MM.1S (cell line): ENCODE results near the gene TAS2R42.

Experiments used
- DNase-seq: peaks from one replicate; pipeline ENCODE4 v3.0.0-alpha.2; 2015
- H2AFZ ChIP-seq: fragments of 300-600 bp; sonication (generic); 2 replicates; pipeline ENCODE4 v1.6.0; 2016; ENCODE audit warnings: antibody characterized with exemption, low read length
- H3F3A ChIP-seq: fragments of 300-600 bp; sonication (generic); 2 replicates; pipeline ENCODE4 v1.6.1; 2016; ENCODE audit warnings: mild to moderate bottlenecking, antibody characterized with exemption, low read length, moderate library complexity, mixed read lengths; ENCODE audit not compliant: insufficient read depth
- H3K27ac ChIP-seq: fragments of 300-600 bp; sonication (generic); 2 replicates; pipeline ENCODE4 v1.5.1; 2016; ENCODE audit warnings: mild to moderate bottlenecking, low read length
- H3K27me3 ChIP-seq: fragments of 300-600 bp; sonication (generic); replicated peaks from 2 replicates; pipeline ENCODE4 v1.6.0; 2016; ENCODE audit warnings: low read length; ENCODE audit not compliant: insufficient read depth
- H3K36me3 ChIP-seq: fragments of 300-600 bp; sonication (generic); replicated peaks from 2 replicates; pipeline ENCODE4 v1.6.1; 2016; ENCODE audit warnings: mild to moderate bottlenecking, low read length, mixed read lengths; ENCODE audit not compliant: insufficient read depth
- H3K4me1 ChIP-seq: fragments of 300-600 bp; sonication (generic); 2 replicates; pipeline ENCODE4 v1.6.1; 2016; ENCODE audit warnings: low read length, mixed read lengths
- H3K4me2 ChIP-seq: fragments of 300-600 bp; sonication (generic); 2 replicates; pipeline ENCODE4 v1.6.0; 2016; ENCODE audit warnings: low read depth, low read length
- H3K4me3 ChIP-seq: fragments of 300-600 bp; sonication (generic); 2 replicates; pipeline ENCODE4 v1.5.1; 2016; ENCODE audit warnings: low read length, mixed read lengths
- H3K79me2 ChIP-seq: fragments of 300-600 bp; sonication (generic); 2 replicates; pipeline ENCODE4 v1.6.1; 2016; ENCODE audit warnings: mixed run types, low read length, mixed read lengths
- H3K9ac ChIP-seq: fragments of 300-600 bp; sonication (generic); 2 replicates; pipeline ENCODE4 v1.6.1; 2016; ENCODE audit warnings: low read length, mixed read lengths
- H3K9me2 ChIP-seq: fragments of 300-600 bp; sonication (generic); replicated peaks from 2 replicates; pipeline ENCODE4 v1.6.1; 2016; ENCODE audit warnings: mild to moderate bottlenecking, low read length, mixed read lengths; ENCODE audit not compliant: insufficient read depth
- H3K9me3 ChIP-seq: fragments of 300-600 bp; sonication (generic); replicated peaks from 2 replicates; pipeline ENCODE4 v1.6.1; 2016; ENCODE audit warnings: mild to moderate bottlenecking, low read length, mixed read lengths; ENCODE audit not compliant: insufficient read depth
- H4K20me1 ChIP-seq: fragments of 300-600 bp; sonication (generic); 2 replicates; pipeline ENCODE4 v1.6.1; 2016; ENCODE audit warnings: mild to moderate bottlenecking, low read length, moderate library complexity, mixed read lengths; ENCODE audit not compliant: insufficient read depth
- EZH2 ChIP-seq: fragments of 300-600 bp; sonication (generic); optimal IDR thresholded peaks from 2 replicates; pipeline ENCODE3; 2017; ENCODE audit warnings: low read depth, mild to moderate bottlenecking, antibody characterized with exemption, low read length, mixed read lengths
- EZH2phosphoT487 ChIP-seq: fragments of 300-600 bp; sonication (generic); IDR thresholded peaks from 2 replicates; pipeline ENCODE4 v1.6.1; 2018; ENCODE audit warnings: antibody characterized with exemption, low read length
- TF ChIP-seq, protein P1 (sequence below): fragments of 300-600 bp; sonication (generic); IDR thresholded peaks from 2 replicates; pipeline ENCODE4 v1.5.1; 2016; ENCODE audit warnings: antibody characterized with exemption, low read length, mixed read lengths

TAS2R42 gene

DNA sequence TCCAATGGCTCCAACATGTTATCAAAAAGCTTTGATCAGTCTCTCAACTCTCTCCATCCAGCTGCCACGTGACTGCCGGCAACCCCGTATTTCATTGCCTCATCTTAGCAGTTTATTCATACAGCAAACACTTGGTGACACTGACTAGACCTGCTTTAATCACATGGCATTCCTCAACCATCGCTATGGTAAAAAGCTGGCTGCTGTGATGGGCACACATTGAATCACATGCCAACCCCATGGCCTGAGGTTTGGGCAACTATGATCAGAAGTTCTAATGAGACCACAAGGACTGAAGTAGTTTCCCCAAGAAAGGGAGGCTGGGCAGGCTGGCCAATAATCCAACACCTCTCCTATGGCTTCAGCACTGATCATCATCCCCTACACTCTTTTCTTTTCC, 40.6 kb upstream of the TAS2R42 start:
- TF ChIP-seq, protein P1, sequence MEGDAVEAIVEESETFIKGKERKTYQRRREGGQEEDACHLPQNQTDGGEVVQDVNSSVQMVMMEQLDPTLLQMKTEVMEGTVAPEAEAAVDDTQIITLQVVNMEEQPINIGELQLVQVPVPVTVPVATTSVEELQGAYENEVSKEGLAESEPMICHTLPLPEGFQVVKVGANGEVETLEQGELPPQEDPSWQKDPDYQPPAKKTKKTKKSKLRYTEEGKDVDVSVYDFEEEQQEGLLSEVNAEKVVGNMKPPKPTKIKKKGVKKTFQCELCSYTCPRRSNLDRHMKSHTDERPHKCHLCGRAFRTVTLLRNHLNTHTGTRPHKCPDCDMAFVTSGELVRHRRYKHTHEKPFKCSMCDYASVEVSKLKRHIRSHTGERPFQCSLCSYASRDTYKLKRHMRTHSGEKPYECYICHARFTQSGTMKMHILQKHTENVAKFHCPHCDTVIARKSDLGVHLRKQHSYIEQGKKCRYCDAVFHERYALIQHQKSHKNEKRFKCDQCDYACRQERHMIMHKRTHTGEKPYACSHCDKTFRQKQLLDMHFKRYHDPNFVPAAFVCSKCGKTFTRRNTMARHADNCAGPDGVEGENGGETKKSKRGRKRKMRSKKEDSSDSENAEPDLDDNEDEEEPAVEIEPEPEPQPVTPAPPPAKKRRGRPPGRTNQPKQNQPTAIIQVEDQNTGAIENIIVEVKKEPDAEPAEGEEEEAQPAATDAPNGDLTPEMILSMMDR = no peak
- no peak for TF ChIP-seq EZH2phosphoT487
- H4K20me1 ChIP-seq = no peaks in the 10 kb centered on the region
- no peak overlapping the region for H3K4me3 ChIP-seq
- H3K4me1 ChIP-seq = no peaks in the 10 kb centered on the region
- no peaks in the 10 kb centered on the region for H3K9me2 ChIP-seq
- H3K27me3 ChIP-seq = no peaks in the 10 kb centered on the region
- no peak for DNase-seq
- no peaks in the 10 kb centered on the region for H3F3A ChIP-seq
- no peaks in the 10 kb centered on the region for H3K36me3 ChIP-seq
- no peaks in the 10 kb centered on the region for H3K79me2 ChIP-seq
- no peak overlapping the region for H3K4me2 ChIP-seq
- no peaks in the 10 kb centered on the region for H3K9me3 ChIP-seq
- no peak overlapping the region for H3K27ac ChIP-seq
- no peak overlapping the region for H2AFZ ChIP-seq
- no peak overlapping the region for H3K9ac ChIP-seq

DNA sequence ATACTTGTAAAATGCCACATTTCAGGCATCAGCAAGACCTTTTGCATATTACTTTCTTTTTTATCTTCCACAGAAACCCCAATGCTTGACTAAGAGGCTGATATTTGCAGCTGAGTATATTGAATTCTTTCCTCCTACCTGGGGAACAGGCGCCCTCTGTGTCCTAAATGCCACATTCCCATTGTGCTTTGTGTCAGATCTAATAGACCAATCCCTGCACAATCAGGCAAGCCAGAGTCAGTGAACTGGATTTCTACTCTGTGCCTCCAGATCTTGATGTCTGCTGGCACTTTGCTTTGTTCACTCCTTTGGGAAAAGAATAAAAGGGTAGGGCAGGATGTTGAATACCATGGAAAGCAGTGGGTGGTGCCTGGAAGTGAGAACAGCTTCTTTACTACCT, 22.4 kb upstream of the TAS2R42 start:
- H3K4me1 ChIP-seq = no peaks in the 10 kb centered on the region
- no peaks in the 10 kb centered on the region for H3K9me2 ChIP-seq
- no peaks in the 10 kb centered on the region for H3K27me3 ChIP-seq
- no peaks in the 10 kb centered on the region for H3K36me3 ChIP-seq
- H2AFZ ChIP-seq = no peak overlapping the region
- no peaks in the 10 kb centered on the region for H3K9me3 ChIP-seq
- H3K79me2 ChIP-seq = no peaks in the 10 kb centered on the region
- H3K9ac ChIP-seq = no peak overlapping the region
- no peak overlapping the region for H3K27ac ChIP-seq
- DNase-seq = no peak
- TF ChIP-seq EZH2phosphoT487 (no peak), EZH2 (no peak)
- TF ChIP-seq, protein P1 = no peak
- no peaks in the 10 kb centered on the region for H4K20me1 ChIP-seq
- H3K4me2 ChIP-seq = no peak overlapping the region
- H3F3A ChIP-seq = no peaks in the 10 kb centered on the region
- no peak overlapping the region for H3K4me3 ChIP-seq

DNA sequence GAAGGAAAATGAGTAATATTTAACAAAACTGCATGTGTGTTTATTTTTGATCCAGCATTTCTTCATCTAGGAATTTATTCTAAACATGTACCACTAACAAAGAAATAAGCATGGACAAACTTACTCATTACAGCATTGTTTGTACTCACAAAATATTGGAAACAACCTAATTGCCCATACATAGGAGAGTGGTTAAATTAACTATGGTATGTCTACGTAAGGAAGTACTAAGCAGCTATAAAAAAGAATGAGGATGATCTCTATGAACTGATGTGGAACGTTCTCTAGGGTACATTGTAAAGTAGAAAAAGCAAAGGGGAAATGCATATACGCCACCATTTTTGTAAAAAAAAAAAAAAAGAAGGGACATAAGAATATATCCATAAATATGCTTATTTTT, 17.4 kb upstream of the TAS2R42 start:
- H3K9me3 ChIP-seq = no peaks in the 10 kb centered on the region
- H3K9me2 ChIP-seq = no peaks in the 10 kb centered on the region
- H3K27me3 ChIP-seq = no peaks in the 10 kb centered on the region
- H3K79me2 ChIP-seq = no peaks in the 10 kb centered on the region
- TF ChIP-seq EZH2phosphoT487 = no peak
- no peak for TF ChIP-seq EZH2
- TF ChIP-seq, protein P1 = no peak
- H4K20me1 ChIP-seq = no peaks in the 10 kb centered on the region
- no peak for DNase-seq
- no peak overlapping the region for H3K27ac ChIP-seq
- H2AFZ ChIP-seq = no peak overlapping the region
- no peaks in the 10 kb centered on the region for H3F3A ChIP-seq
- H3K4me2 ChIP-seq = no peak overlapping the region
- no peak overlapping the region for H3K9ac ChIP-seq
- H3K36me3 ChIP-seq = no peaks in the 10 kb centered on the region
- H3K4me1 ChIP-seq = no peaks in the 10 kb centered on the region
- H3K4me3 ChIP-seq = no peak overlapping the region

DNA sequence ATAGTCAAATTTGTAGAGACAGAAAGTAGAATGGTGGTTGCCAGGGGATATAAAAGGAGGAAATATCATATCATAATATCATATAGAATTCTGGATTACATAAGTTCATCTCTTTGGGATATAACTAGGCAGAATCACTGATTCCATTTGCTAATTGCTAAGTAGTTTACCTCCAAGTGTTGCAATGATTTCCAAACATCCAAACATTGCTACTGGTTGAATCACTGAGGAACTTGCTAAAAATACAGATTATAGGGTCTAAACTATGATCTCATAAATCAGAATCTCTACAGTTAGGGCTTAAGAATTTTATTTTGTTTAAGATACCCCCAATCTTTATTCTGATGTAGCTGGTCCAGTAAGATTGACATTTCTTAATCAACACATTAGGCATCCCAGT, 16.1 kb upstream of the TAS2R42 start:
- H3K4me1 ChIP-seq = no peaks in the 10 kb centered on the region
- H3K27ac ChIP-seq = no peak overlapping the region
- no peaks in the 10 kb centered on the region for H3K36me3 ChIP-seq
- no peaks in the 10 kb centered on the region for H3K27me3 ChIP-seq
- TF ChIP-seq, protein P1 = no peak
- no peak for TF ChIP-seq EZH2
- TF ChIP-seq EZH2phosphoT487 = no peak
- no peaks in the 10 kb centered on the region for H3K79me2 ChIP-seq
- H3F3A ChIP-seq = no peaks in the 10 kb centered on the region
- no peak overlapping the region for H3K9ac ChIP-seq
- no peaks in the 10 kb centered on the region for H3K9me3 ChIP-seq
- no peak overlapping the region for H3K4me3 ChIP-seq
- H4K20me1 ChIP-seq = no peaks in the 10 kb centered on the region
- H3K4me2 ChIP-seq = no peak overlapping the region
- H3K9me2 ChIP-seq = no peaks in the 10 kb centered on the region
- no peak for DNase-seq
- no peak overlapping the region for H2AFZ ChIP-seq
